GM19452 (cell line): ENCODE results near the gene POMGNT2.
A peak's percentile ranks its signal among the peaks of the same experiment; 100 is the strongest.

Experiments
- ATAC-seq: cut with Tn5 transposase; IDR thresholded peaks from one replicate; pipeline ENCODE4 v1.9.1; 2021; ENCODE audit not compliant: unreplicated experiment

The POMGNT2 gene

GRCh38 chr3:43105596-43106292 lies at the start of gene POMGNT2:
POMGNT2 (minus strand) TSS chr3:43106079; CDS start chr3:43081431, 24,648 bp downstream.
- ATAC-seq = peak; percentile 95

- no peak for ATAC-seq
These were observed 49.1 kb upstream of the POMGNT2 start for GRCh38 chr3:43154980-43155379.

GRCh38 chr3:43153216-43154083 lies 47.6 kb upstream of the POMGNT2 start:
- no peak for ATAC-seq

GRCh38 chr3:43152649-43153048 lies 46.8 kb upstream of the POMGNT2 start:
- no peak for ATAC-seq

GRCh38 chr3:43148033-43148432 lies 42.2 kb upstream of the POMGNT2 start:
- ATAC-seq = no peak

- ATAC-seq = no peak
These were observed 40.7 kb upstream of the POMGNT2 start for GRCh38 chr3:43146599-43146998.

- no peak for ATAC-seq
These were observed 39.0 kb upstream of the POMGNT2 start for GRCh38 chr3:43144761-43145490.

- no peak for ATAC-seq
These were observed 36.6 kb upstream of the POMGNT2 start for GRCh38 chr3:43142472-43142871.

- no peak for ATAC-seq
These were observed 32.8 kb upstream of the POMGNT2 start for GRCh38 chr3:43138488-43139231.

GRCh38 chr3:43132870-43133636 lies 27.2 kb upstream of the POMGNT2 start:
- ATAC-seq = no peak

GRCh38 chr3:43132193-43132592 lies 26.3 kb upstream of the POMGNT2 start:
- no peak for ATAC-seq

- no peak for ATAC-seq
These were observed 22.6 kb upstream of the POMGNT2 start for GRCh38 chr3:43128464-43128863.

- no peak for ATAC-seq
These were observed 20.7 kb upstream of the POMGNT2 start for GRCh38 chr3:43126536-43126935.

GRCh38 chr3:43123895-43124294 lies 18.0 kb upstream of the POMGNT2 start:
- ATAC-seq = no peak

- no peak for ATAC-seq
These were observed 15.1 kb upstream of the POMGNT2 start for GRCh38 chr3:43120937-43121336.

- no peak for ATAC-seq
These were observed 11.4 kb upstream of the POMGNT2 start for GRCh38 chr3:43117257-43117656.

- ATAC-seq = no peak
These were observed 7.8 kb upstream of the POMGNT2 start for GRCh38 chr3:43113671-43114070.

- ATAC-seq = no peak
These were observed 382 bp upstream of the POMGNT2 start for GRCh38 chr3:43106293-43106628.

- ATAC-seq = no peak
These were observed 951 bp downstream of the POMGNT2 start for GRCh38 chr3:43104660-43105595.
